Measurements from ENCODE around the gene ATXN1.
A peak's percentile ranks its signal among the peaks of the same experiment; 100 is the strongest.
"Not testable (repeated sequence)": the region's sequence is repeated elsewhere in the genome, so short reads cannot be mapped to it uniquely, and the experiment has no call there.

ATXN1 gene

GRCh38 chr6:16716321-16716858 lies 44.9 kb downstream of the ATXN1 start:
- Mint-ChIP-seq H3K4me1 (ENCODE audit: low read depth) (peaks cover 41% of the 10 kb centered on the region), H3K27ac (peak overlapping the region; percentile 3), H3K9me3 (ENCODE audit: low read depth) (no peaks in the 10 kb centered on the region), H3K27me3 (no peaks in the 10 kb centered on the region), H3K4me3 (no peak overlapping the region), H3K36me3 (peaks cover 9% of the 10 kb centered on the region)

DNA sequence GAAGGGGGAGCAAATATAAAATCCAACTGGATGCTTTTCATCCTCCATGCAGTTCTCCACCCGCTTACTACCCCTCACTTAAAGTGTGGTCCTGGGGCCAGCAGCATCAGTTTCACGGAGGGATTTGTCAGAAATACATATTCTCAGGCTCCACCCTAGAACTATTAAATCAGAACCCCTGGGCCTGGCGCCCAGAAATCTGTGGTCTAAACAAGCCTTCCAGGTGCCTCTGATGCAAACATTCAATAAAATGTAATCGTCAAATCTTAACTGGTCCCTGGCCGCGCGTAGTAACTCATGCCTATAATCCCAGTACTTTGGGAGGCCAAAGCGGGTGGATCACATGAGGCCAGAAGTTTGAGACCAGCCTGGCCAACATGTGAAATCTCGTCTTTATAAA lies 47.7 kb downstream of the ATXN1 start:
- Mint-ChIP-seq H3K4me1 (ENCODE audit: low read depth) (peaks cover 44% of the 10 kb centered on the region), H3K27ac (peak overlapping the region; percentile 98), H3K9me3 (ENCODE audit: low read depth) (no peaks in the 10 kb centered on the region), H3K4me3 (peak overlapping the region; percentile 89), H3K36me3 (peaks cover 6% of the 10 kb centered on the region), H3K27me3 (no peaks in the 10 kb centered on the region)

- Mint-ChIP-seq H3K27ac (peak overlapping the region; percentile 98), H3K27me3 (no peaks in the 10 kb centered on the region), H3K4me3 (peak overlapping the region; percentile 89), H3K36me3 (peaks cover 6% of the 10 kb centered on the region), H3K4me1 (ENCODE audit: low read depth) (peaks cover 47% of the 10 kb centered on the region), H3K9me3 (ENCODE audit: low read depth) (no peaks in the 10 kb centered on the region)
Observed at GRCh38 chr6:16712931-16713484, 48.3 kb downstream of the ATXN1 start.

- Mint-ChIP-seq H3K4me3 (peak overlapping the region; percentile 89), H3K27ac (peak overlapping the region; percentile 98), H3K9me3 (ENCODE audit: low read depth) (no peaks in the 10 kb centered on the region), H3K4me1 (ENCODE audit: low read depth) (peaks cover 53% of the 10 kb centered on the region), H3K36me3 (peaks cover 6% of the 10 kb centered on the region), H3K27me3 (no peaks in the 10 kb centered on the region)
Observed at GRCh38 chr6:16712255-16712930, 48.9 kb downstream of the ATXN1 start.

DNA sequence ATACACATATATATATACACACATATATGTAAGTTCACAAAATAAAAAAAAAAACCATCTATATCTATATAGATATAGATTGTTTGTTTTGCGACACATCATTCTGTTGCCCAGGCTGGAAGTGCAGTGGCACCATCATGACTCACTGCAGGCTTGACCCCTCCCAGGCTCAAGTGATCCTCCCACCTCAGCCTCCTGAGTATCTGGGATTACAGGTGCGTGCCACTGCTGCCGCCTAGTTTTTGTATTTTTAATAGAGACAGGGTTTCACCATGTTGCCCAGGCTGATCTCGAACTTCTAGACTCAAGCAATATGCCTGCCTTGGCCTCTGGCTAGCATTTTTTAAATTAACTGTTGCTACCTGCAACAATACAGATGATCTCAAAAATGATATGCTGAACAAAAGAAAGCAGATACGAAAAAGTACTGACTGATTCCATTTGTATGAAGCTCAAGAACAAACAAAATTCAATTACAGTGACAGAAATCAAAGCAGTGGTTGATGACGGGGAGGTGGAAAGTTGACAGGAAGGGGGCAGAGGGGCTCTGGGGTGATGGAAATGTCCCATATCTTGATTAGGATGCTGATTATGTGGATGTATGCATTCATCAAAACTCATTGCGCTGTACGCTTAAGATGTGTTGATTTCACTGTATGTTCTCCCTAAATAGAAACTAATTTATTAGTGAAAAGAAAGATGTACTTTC lies 49.6 kb downstream of the ATXN1 start:
- H3K27ac Mint-ChIP-seq = peak overlapping the region; percentile 98
- H3K27me3 Mint-ChIP-seq = no peaks in the 10 kb centered on the region
- H3K9me3 Mint-ChIP-seq (ENCODE audit: low read depth) = no peaks in the 10 kb centered on the region
- peaks cover 2% of the 10 kb centered on the region for H3K36me3 Mint-ChIP-seq
- peaks cover 58% of the 10 kb centered on the region for H3K4me1 Mint-ChIP-seq (ENCODE audit: low read depth)
- H3K4me3 Mint-ChIP-seq = peak overlapping the region; percentile 89

GRCh38 chr6:16706911-16707783 lies 54.1 kb downstream of the ATXN1 start:
- Mint-ChIP-seq H3K9me3 (ENCODE audit: low read depth) (no peaks in the 10 kb centered on the region), H3K4me1 (ENCODE audit: low read depth) (peaks cover 55% of the 10 kb centered on the region), H3K27me3 (no peaks in the 10 kb centered on the region), H3K4me3 (peak overlapping the region; percentile 54), H3K36me3 (peaks cover 9% of the 10 kb centered on the region), H3K27ac (peak overlapping the region; percentile 80)

- H3K4me3 Mint-ChIP-seq; H3K27me3 Mint-ChIP-seq; H3K36me3 Mint-ChIP-seq; H3K9me3 Mint-ChIP-seq (ENCODE audit: low read depth): not testable (repeated sequence)
- Mint-ChIP-seq H3K27ac (peak overlapping the region; percentile 80), H3K4me1 (ENCODE audit: low read depth) (peaks cover 52% of the 10 kb centered on the region)
Observed at GRCh38 chr6:16706491-16706890, 54.8 kb downstream of the ATXN1 start.

- Mint-ChIP-seq H3K4me3 (no peak overlapping the region), H3K9me3 (ENCODE audit: low read depth) (no peaks in the 10 kb centered on the region)
Observed at GRCh38 chr6:16706029-16706428, 55.2 kb downstream of the ATXN1 start.

GRCh38 chr6:16705081-16705993 lies 55.9 kb downstream of the ATXN1 start:
- Mint-ChIP-seq H3K4me1 (ENCODE audit: low read depth) (peaks cover 58% of the 10 kb centered on the region), H3K36me3 (peaks cover 9% of the 10 kb centered on the region), H3K4me3 (peak overlapping the region; percentile 17), H3K27ac (peak overlapping the region; percentile 88), H3K27me3 (no peaks in the 10 kb centered on the region), H3K9me3 (ENCODE audit: low read depth) (no peaks in the 10 kb centered on the region)

More at GRCh38 chr6:16706029-16706428, 55.2 kb downstream of the ATXN1 start:
- Mint-ChIP-seq H3K4me1 (ENCODE audit: low read depth) (peaks cover 54% of the 10 kb centered on the region), H3K27ac (peak overlapping the region; percentile 42), H3K36me3 (peaks cover 9% of the 10 kb centered on the region), H3K27me3 (no peaks in the 10 kb centered on the region)

DNA sequence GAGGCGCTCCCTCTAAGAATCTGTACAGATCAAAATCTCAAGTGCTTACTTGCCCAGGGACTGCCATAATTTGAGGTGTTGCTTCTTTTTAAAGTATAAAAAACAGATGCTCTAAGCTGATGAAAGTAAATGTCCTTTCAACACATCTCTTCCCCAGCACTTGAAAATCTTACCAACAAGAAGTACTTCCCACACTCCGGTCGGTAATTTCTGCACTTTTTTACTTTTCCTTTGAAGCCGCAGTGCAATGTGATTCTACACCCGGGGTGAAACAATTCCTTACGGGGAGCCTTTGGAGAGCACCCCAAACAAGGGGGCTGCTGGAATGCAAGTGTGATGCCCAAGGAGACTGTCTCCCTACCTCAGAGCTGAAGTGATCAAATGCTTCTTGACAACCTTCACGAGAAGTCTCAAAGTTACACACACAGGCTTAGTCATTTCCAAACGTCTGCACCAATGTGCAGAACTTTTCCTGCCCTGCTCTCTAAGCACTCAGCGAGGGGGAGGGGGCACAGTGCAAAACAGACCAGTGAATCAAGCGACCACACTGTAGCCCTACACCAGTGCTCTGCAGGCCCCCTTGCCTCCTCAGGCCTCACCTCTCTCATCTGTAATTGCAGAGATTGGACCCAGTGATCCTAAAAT lies 56.7 kb downstream of the ATXN1 start:
- no peaks in the 10 kb centered on the region for H3K9me3 Mint-ChIP-seq (ENCODE audit: low read depth)
- peak overlapping the region; percentile 74 for H3K4me3 Mint-ChIP-seq
- peaks cover 11% of the 10 kb centered on the region for H3K36me3 Mint-ChIP-seq
- peaks cover 66% of the 10 kb centered on the region for H3K4me1 Mint-ChIP-seq (ENCODE audit: low read depth)
- peak overlapping the region; percentile 88 for H3K27ac Mint-ChIP-seq
- H3K27me3 Mint-ChIP-seq = no peaks in the 10 kb centered on the region

DNA sequence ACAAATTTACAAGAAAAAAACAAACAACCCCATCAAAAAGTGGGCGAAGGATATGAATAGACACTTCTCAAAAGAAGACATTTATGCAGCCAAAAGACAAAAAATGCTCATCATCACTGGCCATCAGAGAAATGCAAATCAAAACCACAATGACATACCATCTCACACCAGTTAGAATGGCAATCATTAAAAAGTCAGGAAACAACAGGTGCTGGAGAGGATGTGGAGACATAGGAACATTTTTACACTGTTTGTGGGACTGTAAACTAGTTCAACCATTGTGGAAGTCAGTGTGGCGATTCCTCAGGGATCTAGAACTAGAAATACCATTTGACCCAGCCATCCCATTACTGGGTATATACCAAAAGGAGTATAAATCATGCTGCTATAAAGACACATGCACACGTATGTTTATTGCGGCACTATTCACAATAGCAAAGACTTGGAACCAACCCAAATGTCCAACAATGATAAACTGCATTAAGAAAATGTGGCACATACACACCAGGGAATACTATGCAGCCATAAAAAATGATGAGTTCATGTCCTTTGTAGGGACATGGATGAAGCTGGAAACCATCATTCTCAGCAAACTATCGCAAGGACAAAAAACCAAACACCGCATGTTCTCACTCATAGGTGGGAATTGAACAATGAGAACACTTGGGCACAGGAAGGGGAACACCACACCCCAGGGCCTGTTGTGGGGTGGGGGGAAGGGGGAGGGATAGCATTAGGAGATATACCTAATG lies 58.5 kb downstream of the ATXN1 start:
- H3K4me1 Mint-ChIP-seq (ENCODE audit: low read depth) = peaks cover 78% of the 10 kb centered on the region
- peaks cover 11% of the 10 kb centered on the region for H3K36me3 Mint-ChIP-seq
- H3K27ac Mint-ChIP-seq; H3K4me3 Mint-ChIP-seq; H3K27me3 Mint-ChIP-seq; H3K9me3 Mint-ChIP-seq (ENCODE audit: low read depth): not testable (repeated sequence)

DNA sequence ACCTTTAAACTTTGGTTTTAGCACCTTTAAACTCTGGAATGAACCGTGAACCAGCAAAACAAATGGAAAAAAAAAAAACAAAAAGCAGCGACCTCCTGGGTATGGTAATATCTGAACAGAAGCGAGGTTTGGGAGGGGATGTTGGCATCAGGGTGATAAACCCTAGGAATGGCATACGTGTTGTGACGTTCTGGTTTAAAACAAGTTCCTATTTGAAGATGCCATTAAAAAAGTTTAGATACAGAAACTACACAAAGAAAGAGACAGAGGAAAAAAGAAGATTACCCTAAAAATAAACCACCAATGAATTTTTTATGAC lies 60.4 kb downstream of the ATXN1 start:
- peak overlapping the region; percentile 97 for H3K27ac Mint-ChIP-seq
- peak overlapping the region; percentile 86 for H3K4me3 Mint-ChIP-seq
- no peaks in the 10 kb centered on the region for H3K27me3 Mint-ChIP-seq
- no peaks in the 10 kb centered on the region for H3K9me3 Mint-ChIP-seq (ENCODE audit: low read depth)
- H3K36me3 Mint-ChIP-seq = peaks cover 12% of the 10 kb centered on the region
- peaks cover 76% of the 10 kb centered on the region for H3K4me1 Mint-ChIP-seq (ENCODE audit: low read depth)

Data from activated naive CD8-positive, alpha-beta T cell (primary cell).